GM18517 (cell line): ENCODE measurements around the gene PLXNA4.

Experiments used
- ATAC-seq: cut with Tn5 transposase; IDR thresholded peaks from one replicate; pipeline ENCODE4 v1.9.1; 2021; ENCODE audit warnings: mild to moderate bottlenecking, moderate library complexity; ENCODE audit not compliant: unreplicated experiment

Gene PLXNA4

GRCh38 chr7:132250480-132251326 lies 325.6 kb downstream of the PLXNA4 start:
- ATAC-seq: no peak

- ATAC-seq: no peak
Observed at GRCh38 chr7:132249256-132249971, 326.9 kb downstream of the PLXNA4 start.

GRCh38 chr7:132248841-132249240 lies 327.4 kb downstream of the PLXNA4 start:
- ATAC-seq: no peak

GRCh38 chr7:132247995-132248618 lies 328.2 kb downstream of the PLXNA4 start:
- ATAC-seq: no peak

GRCh38 chr7:132246591-132246990 lies 329.7 kb downstream of the PLXNA4 start:
- no peak for ATAC-seq

GRCh38 chr7:132245539-132245938 lies 330.7 kb downstream of the PLXNA4 start:
- ATAC-seq: no peak

GRCh38 chr7:132244903-132245480 lies 331.3 kb downstream of the PLXNA4 start:
- ATAC-seq: no peak

- ATAC-seq: no peak
Observed at GRCh38 chr7:132243463-132243862, 332.8 kb downstream of the PLXNA4 start.

- ATAC-seq: no peak
Observed at GRCh38 chr7:132243051-132243450, 333.2 kb downstream of the PLXNA4 start.

GRCh38 chr7:132242192-132242812 lies 334.0 kb downstream of the PLXNA4 start:
- no peak for ATAC-seq

GRCh38 chr7:132240821-132241422 lies 335.3 kb downstream of the PLXNA4 start:
- no peak for ATAC-seq

GRCh38 chr7:132240262-132240661 lies 336.0 kb downstream of the PLXNA4 start:
- ATAC-seq: no peak

- no peak for ATAC-seq
Observed at GRCh38 chr7:132239422-132239994, 336.8 kb downstream of the PLXNA4 start.

GRCh38 chr7:132234711-132235110 lies 341.6 kb downstream of the PLXNA4 start:
- no peak for ATAC-seq

- no peak for ATAC-seq
Observed at GRCh38 chr7:132232406-132232805, 343.9 kb downstream of the PLXNA4 start.

GRCh38 chr7:132230462-132230861 lies 345.8 kb downstream of the PLXNA4 start:
- no peak for ATAC-seq

GRCh38 chr7:132228240-132228639 lies 348.0 kb downstream of the PLXNA4 start:
- no peak for ATAC-seq

GRCh38 chr7:132226957-132227290 lies 349.3 kb downstream of the PLXNA4 start:
- ATAC-seq: no peak

GRCh38 chr7:132226046-132226956 lies 350.0 kb downstream of the PLXNA4 start:
- no peak for ATAC-seq
